ENCODE results near the gene KRT80.

Gene KRT80

DNA sequence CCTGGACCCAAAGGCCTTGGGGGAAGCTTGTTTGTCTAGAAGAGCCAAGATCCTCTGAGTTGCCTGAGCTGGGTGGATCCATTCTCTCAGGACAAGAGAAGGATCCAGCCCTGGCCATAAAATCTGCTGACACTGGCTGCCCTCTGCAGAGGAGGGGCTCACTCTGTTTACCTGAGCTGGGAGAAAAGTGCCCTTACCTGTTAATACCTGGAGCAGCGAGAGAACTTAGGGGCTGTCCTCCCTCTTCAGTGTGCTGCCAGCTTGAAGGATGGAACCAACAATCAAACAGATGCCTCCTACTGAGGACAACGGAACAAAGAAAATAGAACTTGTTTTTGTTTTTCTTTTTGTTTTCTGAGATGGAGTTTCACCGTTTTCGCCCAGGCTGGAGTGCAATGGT, 33.9 kb upstream of the KRT80 start:
- Histone ChIP-seq H4K20me1 (ENCODE audit: insufficient read depth) (no peaks in the 10 kb centered on the region), H3K27ac (no peak overlapping the region), H3K4me2 (no peak overlapping the region), H3K79me2 (ENCODE audit: insufficient read depth, low read depth) (no peaks in the 10 kb centered on the region), H3K27me3 (ENCODE audit: insufficient read depth, low read depth) (peaks cover 5% of the 10 kb centered on the region; the same call in 1 of the 2 replicates), H3K9ac (no peak overlapping the region), H2AFZ (ENCODE audit: low read depth) (no peak overlapping the region), H3K4me3 (IDR thresholded peaks at IDR 0.05; ENCODE audit: insufficient read depth, low read depth, low read length) (no peak overlapping the region), H3K4me1 (ENCODE audit: low read depth, poor library complexity, severe bottlenecking) (peaks cover 12% of the 10 kb centered on the region), H3K36me3 (ENCODE audit: insufficient read depth) (no peaks in the 10 kb centered on the region)
- no peak for TF ChIP-seq CTCF (conservative IDR thresholded peaks at IDR 0.05; ENCODE audit: low read depth, low read length)

DNA sequence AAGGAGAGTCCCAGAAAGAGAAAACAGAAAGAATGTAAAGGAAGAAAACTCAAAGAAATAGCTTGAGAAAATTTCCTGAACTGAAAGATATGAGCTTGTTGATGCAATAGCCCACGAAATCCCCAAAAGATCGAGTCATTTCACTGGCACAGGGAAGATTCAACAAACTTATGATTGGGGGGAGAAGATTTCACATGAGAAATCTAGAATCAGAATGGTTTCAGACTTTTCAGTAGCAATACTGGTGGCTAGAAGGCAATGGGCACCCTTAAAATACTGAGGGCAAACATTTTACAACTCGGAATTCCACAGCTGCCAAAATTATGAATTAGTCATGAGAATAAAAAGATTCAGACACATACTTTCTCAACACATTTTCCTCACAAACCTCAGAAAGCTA, 32.3 kb upstream of the KRT80 start:
- H3K4me3 ChIP-seq (IDR thresholded peaks at IDR 0.05; ENCODE audit: insufficient read depth, low read depth, low read length): no peak overlapping the region
- no peak overlapping the region for H3K4me2 ChIP-seq
- H4K20me1 ChIP-seq (ENCODE audit: insufficient read depth): no peaks in the 10 kb centered on the region
- H3K79me2 ChIP-seq (ENCODE audit: insufficient read depth, low read depth): no peaks in the 10 kb centered on the region
- no peaks in the 10 kb centered on the region for H3K36me3 ChIP-seq (ENCODE audit: insufficient read depth)
- H3K27ac ChIP-seq: no peak overlapping the region
- H3K27me3 ChIP-seq (ENCODE audit: insufficient read depth, low read depth): peaks cover 5% of the 10 kb centered on the region; the same call in 1 of the 2 replicates
- H2AFZ ChIP-seq (ENCODE audit: low read depth): no peak overlapping the region
- no peak for TF ChIP-seq CTCF (conservative IDR thresholded peaks at IDR 0.05; ENCODE audit: low read depth, low read length)
- no peak overlapping the region for H3K9ac ChIP-seq
- H3K4me1 ChIP-seq (ENCODE audit: low read depth, poor library complexity, severe bottlenecking): peaks cover 12% of the 10 kb centered on the region

- Histone ChIP-seq H3K27ac (no peak overlapping the region), H3K27me3 (ENCODE audit: insufficient read depth, low read depth) (peaks cover 5% of the 10 kb centered on the region; the same call in 1 of the 2 replicates), H4K20me1 (ENCODE audit: insufficient read depth) (no peaks in the 10 kb centered on the region), H3K79me2 (ENCODE audit: insufficient read depth, low read depth) (no peaks in the 10 kb centered on the region), H3K4me3 (IDR thresholded peaks at IDR 0.05; ENCODE audit: insufficient read depth, low read depth, low read length) (no peak overlapping the region), H3K9ac (no peak overlapping the region), H3K4me2 (no peak overlapping the region), H2AFZ (ENCODE audit: low read depth) (no peak overlapping the region), H3K4me1 (ENCODE audit: low read depth, poor library complexity, severe bottlenecking) (peaks cover 12% of the 10 kb centered on the region), H3K36me3 (ENCODE audit: insufficient read depth) (no peaks in the 10 kb centered on the region)
- TF ChIP-seq CTCF (conservative IDR thresholded peaks at IDR 0.05; ENCODE audit: low read depth, low read length): no peak
Observed at GRCh38 chr12:52223406-52224039, 31.7 kb upstream of the KRT80 start.

DNA sequence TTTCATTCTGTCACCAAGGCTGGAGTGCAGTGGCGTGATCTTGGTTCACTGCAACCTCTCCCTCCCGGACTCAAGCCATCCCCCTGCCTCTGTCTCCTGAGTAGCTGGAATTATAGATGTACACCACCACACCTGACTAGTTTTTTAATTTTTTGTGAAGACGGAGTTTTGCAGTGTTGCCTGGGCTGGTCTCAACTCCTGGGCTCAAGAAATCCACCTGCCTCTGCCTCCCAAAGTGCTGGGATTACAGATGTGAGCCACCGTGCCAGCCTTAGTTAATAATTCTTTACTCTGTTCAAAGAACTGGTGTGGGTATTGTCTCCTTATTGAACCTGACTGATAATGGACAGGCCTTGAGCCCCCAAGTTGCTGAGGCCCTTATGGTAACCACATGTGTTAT, 30.9 kb upstream of the KRT80 start:
- H4K20me1 ChIP-seq (ENCODE audit: insufficient read depth): no peaks in the 10 kb centered on the region
- no peak overlapping the region for H3K9ac ChIP-seq
- no peak overlapping the region for H3K4me3 ChIP-seq (IDR thresholded peaks at IDR 0.05; ENCODE audit: insufficient read depth, low read depth, low read length)
- no peaks in the 10 kb centered on the region for H3K79me2 ChIP-seq (ENCODE audit: insufficient read depth, low read depth)
- peaks cover 12% of the 10 kb centered on the region for H3K4me1 ChIP-seq (ENCODE audit: low read depth, poor library complexity, severe bottlenecking)
- H3K27ac ChIP-seq: no peak overlapping the region
- no peaks in the 10 kb centered on the region for H3K36me3 ChIP-seq (ENCODE audit: insufficient read depth)
- TF ChIP-seq CTCF (conservative IDR thresholded peaks at IDR 0.05; ENCODE audit: low read depth, low read length): no peak
- no peak overlapping the region for H2AFZ ChIP-seq (ENCODE audit: low read depth)
- H3K27me3 ChIP-seq (ENCODE audit: insufficient read depth, low read depth): peaks cover 5% of the 10 kb centered on the region; the same call in 1 of the 2 replicates
- no peak overlapping the region for H3K4me2 ChIP-seq

Data from KMS-11 (cell line).